NCI-H2029 treated with DMSO at 0.1 percent for 48 hours (cell line): ENCODE results near the gene EFNB3.

Experiments
- DNase-seq: peaks from one replicate; lab custom pipeline; 2025; lab: John Stamatoyannopoulos, UW

The EFNB3 gene

GRCh38 chr17:7704601-7705268, at the start of gene EFNB3:
Gene EFNB3 (plus strand): TSS chr17:7705202. CDS start chr17:7705599, 397 bp downstream.
- no peak for DNase-seq

- DNase-seq: no peak
Measured at GRCh38 chr17:7655541-7655840, 49.5 kb upstream of the EFNB3 start.

- DNase-seq: no peak
Measured at GRCh38 chr17:7656958-7657609, 47.9 kb upstream of the EFNB3 start.

GRCh38 chr17:7667656-7668406, 37.2 kb upstream of the EFNB3 start:
- no peak for DNase-seq

- no peak for DNase-seq
Measured at GRCh38 chr17:7668482-7668881, 36.5 kb upstream of the EFNB3 start.

- DNase-seq: no peak
Measured at GRCh38 chr17:7673239-7673638, 31.8 kb upstream of the EFNB3 start.

- DNase-seq: no peak
Measured at GRCh38 chr17:7674934-7675333, 30.1 kb upstream of the EFNB3 start.

GRCh38 chr17:7676533-7676932, 28.5 kb upstream of the EFNB3 start:
- no peak for DNase-seq

GRCh38 chr17:7677388-7678067, 27.5 kb upstream of the EFNB3 start:
- no peak for DNase-seq

GRCh38 chr17:7684851-7685532, 20.0 kb upstream of the EFNB3 start:
- DNase-seq: no peak

GRCh38 chr17:7685533-7686221, 19.3 kb upstream of the EFNB3 start:
- peak; percentile 70 for DNase-seq

- DNase-seq: peak; percentile 42
Measured at GRCh38 chr17:7686222-7687071, 18.6 kb upstream of the EFNB3 start.

GRCh38 chr17:7687072-7687907, 17.7 kb upstream of the EFNB3 start, which contains the start of gene TP53:
Gene TP53 (minus strand): TSS chr17:7687490. CDS start chr17:7676594, 10,896 bp downstream.
- DNase-seq: peak; percentile 55

- peak; percentile 74 for DNase-seq
Measured at GRCh38 chr17:7687908-7688807, 16.8 kb upstream of the EFNB3 start, which contains the start of gene WRAP53. Gene WRAP53 (plus strand): TSS chr17:7688477. CDS start chr17:7688649, 172 bp downstream.

- DNase-seq: no peak
Measured at GRCh38 chr17:7688808-7689316, 16.1 kb upstream of the EFNB3 start.

GRCh38 chr17:7695586-7695985, 9.4 kb upstream of the EFNB3 start:
- no peak for DNase-seq

- no peak for DNase-seq
Measured at GRCh38 chr17:7697828-7698588, 7.0 kb upstream of the EFNB3 start.
